HuH-7.5 (cell line): ENCODE measurements around the gene PRSS8.
"Not testable (repeated sequence)": the region's sequence is repeated elsewhere in the genome, so short reads cannot be mapped to it uniquely, and the experiment has no call there.

Experiments used
- DNase-seq: peaks from one replicate; pipeline ENCODE4 v3.0.0; 2011; ENCODE audit warnings: low spot score

PRSS8 gene

GRCh38 chr16:31135535-31136286, at the start of gene PRSS8:
Gene PRSS8 (minus strand): TSS chr16:31135727. CDS start chr16:31135498, 229 bp downstream.
- no peak for DNase-seq

GRCh38 chr16:31184888-31185287, 49.4 kb upstream of the PRSS8 start:
- DNase-seq = no peak

GRCh38 chr16:31183432-31184428, 48.2 kb upstream of the PRSS8 start:
- no peak for DNase-seq

GRCh38 chr16:31182391-31182790, 46.9 kb upstream of the PRSS8 start:
- no peak for DNase-seq

GRCh38 chr16:31181102-31181830, 45.7 kb upstream of the PRSS8 start:
- no peak for DNase-seq

GRCh38 chr16:31179747-31180459, 44.4 kb upstream of the PRSS8 start, which contains the start of gene FUS:
Gene FUS (plus strand): TSS chr16:31180139. CDS start chr16:31180215, 76 bp downstream.
- peak; percentile 92 for DNase-seq

GRCh38 chr16:31179219-31179746, 43.8 kb upstream of the PRSS8 start:
- DNase-seq = no peak

- DNase-seq = no peak
These were observed 41.6 kb upstream of the PRSS8 start for GRCh38 chr16:31177136-31177535.

GRCh38 chr16:31170048-31170447, 34.5 kb upstream of the PRSS8 start:
- DNase-seq = not testable (repeated sequence)

GRCh38 chr16:31168848-31169247, 33.3 kb upstream of the PRSS8 start:
- no peak for DNase-seq

- DNase-seq = no peak
These were observed 31.8 kb upstream of the PRSS8 start for GRCh38 chr16:31167315-31167714.

- DNase-seq = no peak
These were observed 21.6 kb upstream of the PRSS8 start for GRCh38 chr16:31157136-31157535.

GRCh38 chr16:31150976-31151375, 15.4 kb upstream of the PRSS8 start:
- DNase-seq = not testable (repeated sequence)

- no peak for DNase-seq
These were observed 14.7 kb upstream of the PRSS8 start, which contains the start of gene PRSS36 for GRCh38 chr16:31149894-31150890. Gene PRSS36 (minus strand): TSS chr16:31150066. CDS start chr16:31150035, 31 bp downstream.

- no peak for DNase-seq
These were observed 13.8 kb upstream of the PRSS8 start for GRCh38 chr16:31149332-31149731.

- no peak for DNase-seq
These were observed 13.4 kb upstream of the PRSS8 start for GRCh38 chr16:31148896-31149295.

- no peak for DNase-seq
These were observed 12.8 kb upstream of the PRSS8 start for GRCh38 chr16:31148281-31148728.

- DNase-seq = no peak
These were observed 12.0 kb upstream of the PRSS8 start for GRCh38 chr16:31147574-31147973.

- no peak for DNase-seq
These were observed 10.0 kb upstream of the PRSS8 start for GRCh38 chr16:31145398-31145990.
